ENCODE results near the gene CBLN4. TPM values are rescaled to one million over a fixed set of nuclear protein-coding genes. Genes with fewer than 3 reads are reported as not detected.

The CBLN4 gene
- total and polyA plus RNA-seq, 11 donors: 0.16 TPM; not detected in 10

- H3K36me3 ChIP-seq: no peaks in the 10 kb centered on the region
These were observed 4.1 kb downstream of the CBLN4 start for GRCh38 chr20:56001106-56001785.

GRCh38 chr20:55978550-55978949, 26.8 kb downstream of the CBLN4 start:
- 54 to 62% (median 61%) methylated on average over 2 of the region's 2 CpGs for WGBS, 4 donors

More at GRCh38 chr20:56001106-56001785, 4.1 kb downstream of the CBLN4 start:
- Histone ChIP-seq H3K4me1 (peaks cover 0 to 9% (median 0%) of the 10 kb centered on the region in 12 donors), H3K9me3 (no peaks in the 10 kb centered on the region), H3K27me3 (peaks cover 29 to 67% (median 46%) of the 10 kb centered on the region in 9 donors), H3K4me3 (no peak overlapping the region), H3K27ac (no peak overlapping the region)
- TF ChIP-seq POLR2A (IDR thresholded peaks at IDR 0.05): no peak
- no peak for TF ChIP-seq CTCF (IDR thresholded peaks at IDR 0.05)
- intact Hi-C loops (cut with DNase I): no loop called here
- ATAC-seq (no peak), DNase-seq (no peak)
- 59 to 66% (median 62%) methylated on average over 5 of the region's 5 CpGs for WGBS, 4 donors

GRCh38 chr20:55977690-55978459, 27.4 kb downstream of the CBLN4 start:
- intact Hi-C loops (cut with DNase I): no loop called here
- Histone ChIP-seq H3K9me3 (no peaks in the 10 kb centered on the region), H3K4me1 (no peaks in the 10 kb centered on the region), H3K4me3 (no peak overlapping the region), H3K36me3 (no peaks in the 10 kb centered on the region), H3K27ac (no peak overlapping the region), H3K27me3 (peaks cover 0 to 9% (median 0%) of the 10 kb centered on the region in 9 donors)
- no peak for ATAC-seq
- WGBS, 4 donors: 34 to 58% (median 46%) methylated on average over 6 of the region's 6 CpGs
- DNase-seq: no peak
- TF ChIP-seq POLR2A (IDR thresholded peaks at IDR 0.05) (no peak), CTCF (IDR thresholded peaks at IDR 0.05) (no peak)

More at GRCh38 chr20:55978550-55978949, 26.8 kb downstream of the CBLN4 start:
- TF ChIP-seq POLR2A (IDR thresholded peaks at IDR 0.05) (no peak), CTCF (IDR thresholded peaks at IDR 0.05) (no peak)
- no peaks in the 10 kb centered on the region for H3K9me3 ChIP-seq
- no peaks in the 10 kb centered on the region for H3K36me3 ChIP-seq
- no peak overlapping the region for H3K27ac ChIP-seq
- H3K4me3 ChIP-seq: no peak overlapping the region
- intact Hi-C loops (cut with DNase I): no loop called here
- H3K27me3 ChIP-seq: peaks cover 0 to 9% (median 0%) of the 10 kb centered on the region in 9 donors
- ATAC-seq (no peak), DNase-seq (no peak)
- H3K4me1 ChIP-seq: no peaks in the 10 kb centered on the region

- ATAC-seq (no peak), DNase-seq (no peak)
- no peak for TF ChIP-seq CTCF (IDR thresholded peaks at IDR 0.05)
- TF ChIP-seq POLR2A (IDR thresholded peaks at IDR 0.05): no peak
- no peak overlapping the region for H3K4me3 ChIP-seq
- WGBS, 4 donors: 56 to 63% (median 58%) methylated on average over 2 of the region's 2 CpGs
- no peaks in the 10 kb centered on the region for H3K4me1 ChIP-seq
- no peaks in the 10 kb centered on the region for H3K36me3 ChIP-seq
- no peaks in the 10 kb centered on the region for H3K9me3 ChIP-seq
- intact Hi-C loops (cut with DNase I): no loop called here
- peaks cover 0 to 9% (median 0%) of the 10 kb centered on the region in 9 donors for H3K27me3 ChIP-seq
- H3K27ac ChIP-seq: no peak overlapping the region
These were observed 30.7 kb downstream of the CBLN4 start for GRCh38 chr20:55974491-55975202.
